Left cardiac atrium (tissue), 4 donors: ENCODE measurements around the gene FGF5. TPM values are rescaled to one million over a fixed set of nuclear protein-coding genes. Genes with fewer than 3 reads are reported as not detected.
A peak's percentile ranks its signal among the peaks of the same experiment; 100 is the strongest.
"Not testable (repeated sequence)": the region's sequence is repeated elsewhere in the genome, so short reads cannot be mapped to it uniquely, and the experiment has no call there.

Experiments
- ATAC-seq, 2 donors: fragments of 200-7000 bp; cut with Tn5 transposase; one replicate each; pipeline ENCODE4 v1.9.1; 2020; ENCODE audit warnings: mild to moderate bottlenecking in 2 of 2, moderate library complexity in 2 of 2
- DNase-seq: peaks from one replicate; pipeline ENCODE4 v3.0.0-alpha.2; 2020
- intact Hi-C, 2 donors: fragments of 100-400 bp; cut with DNase I; formaldehyde crosslinking; loops; one replicate each; pipeline versions ENCODE4 v1.14.1 to v1.15.1; 2022 to 2023
- long read RNA-seq: library from polyadenylated mRNA; unstranded; transcript quantifications from one replicate; pipeline ENCODE4 v2.0.0, GENCODE V29; 2021
- total RNA-seq, 2 donors: library from RNA; stranded (reverse); fragmentation: NEBNext Ultra II Directional; extraction: Animal tissue kit (Norgen Biotek cat#: 25700); gene quantifications; one replicate each; pipeline ENCODE4 v1.2.1, GENCODE V29; 2021
- donor health status: DM: no; HTN: yes; CAD: no.
- donor health status: DM: no; HTN: yes; CAD: no; lungs with severe emphysema.
- donor health status: DM: yes; HTN: yes; CAD: no.
- donor health status: Dilated cardiomyopathy.

FGF5 gene
- total RNA-seq = not detected
- long read RNA-seq = 0 reads

- ATAC-seq (peak; percentile 75 to 92), DNase-seq (peak; percentile 56)
- intact Hi-C loops = no loop called here
These were observed at the start of gene FGF5 for GRCh38 chr4:80266253-80266901. TSS of gene FGF5 (plus strand) at chr4:80266664. CDS start at chr4:80266825, 161 bp downstream.

- ATAC-seq (no peak), DNase-seq (no peak)
- intact Hi-C loops = loop anchor here in 1 of 2 donors (5.0 kb wide), 1 partner anchor 1267 kb away; no protein-coding TSS in a partner anchor
These were observed 47.0 kb upstream of the FGF5 start for GRCh38 chr4:80219301-80220025.

- intact Hi-C loops = no loop called here
- ATAC-seq (no peak), DNase-seq (no peak)
These were observed 45.8 kb upstream of the FGF5 start for GRCh38 chr4:80220711-80221110.

GRCh38 chr4:80221161-80221560 lies 45.3 kb upstream of the FGF5 start:
- ATAC-seq = no peak
- DNase-seq = no peak
- intact Hi-C loops = no loop called here

- ATAC-seq = no peak
- no peak for DNase-seq
- intact Hi-C loops = no loop called here
These were observed 40.9 kb upstream of the FGF5 start for GRCh38 chr4:80225595-80225994.

GRCh38 chr4:80226094-80226493 lies 40.4 kb upstream of the FGF5 start:
- DNase-seq (no peak), ATAC-seq (no peak)
- intact Hi-C loops = no loop called here

GRCh38 chr4:80228460-80228859 lies 38.0 kb upstream of the FGF5 start:
- no peak for DNase-seq
- ATAC-seq = no peak
- intact Hi-C loops = no loop called here

- intact Hi-C loops = no loop called here
- DNase-seq (no peak), ATAC-seq (no peak)
These were observed 37.3 kb upstream of the FGF5 start for GRCh38 chr4:80229128-80229527.

GRCh38 chr4:80229590-80229989 lies 36.9 kb upstream of the FGF5 start:
- DNase-seq (no peak), ATAC-seq (no peak)
- intact Hi-C loops = no loop called here

GRCh38 chr4:80231180-80231579 lies 35.3 kb upstream of the FGF5 start:
- DNase-seq (no peak), ATAC-seq (no peak)
- intact Hi-C loops = no loop called here

- ATAC-seq (no peak), DNase-seq (no peak)
- intact Hi-C loops = no loop called here
These were observed 33.6 kb upstream of the FGF5 start for GRCh38 chr4:80232707-80233370.

- DNase-seq = no peak
- intact Hi-C loops = no loop called here
- ATAC-seq = no peak
These were observed 33.1 kb upstream of the FGF5 start for GRCh38 chr4:80233390-80233789.

GRCh38 chr4:80235451-80235850 lies 31.0 kb upstream of the FGF5 start:
- intact Hi-C loops = no loop called here
- DNase-seq = no peak

GRCh38 chr4:80237992-80238391 lies 28.5 kb upstream of the FGF5 start:
- no peak for ATAC-seq
- DNase-seq = no peak
- intact Hi-C loops = no loop called here

More at GRCh38 chr4:80235451-80235850, 31.0 kb upstream of the FGF5 start:
- no peak for ATAC-seq

GRCh38 chr4:80239480-80240150 lies 26.8 kb upstream of the FGF5 start:
- DNase-seq (no peak), ATAC-seq (no peak)
- intact Hi-C loops = no loop called here

GRCh38 chr4:80240976-80241375 lies 25.5 kb upstream of the FGF5 start:
- no peak for DNase-seq
- intact Hi-C loops = no loop called here
- no peak for ATAC-seq

GRCh38 chr4:80243274-80244018 lies 23.0 kb upstream of the FGF5 start:
- no peak for ATAC-seq
- intact Hi-C loops = no loop called here
- no peak for DNase-seq

- ATAC-seq, intact Hi-C loops, DNase-seq: not testable (repeated sequence)
These were observed 19.0 kb upstream of the FGF5 start for GRCh38 chr4:80247484-80247883.

- no peak for ATAC-seq
- DNase-seq = no peak
- intact Hi-C loops = no loop called here
These were observed 17.3 kb upstream of the FGF5 start for GRCh38 chr4:80249144-80249543.
